A549 (cell line): ENCODE results near the gene CDC42BPB.

Experiments used
- POLR2A ChIP-seq: IDR thresholded peaks from 2 replicates; pipeline ENCODE4 v1.6.1; 2012; ENCODE audit warnings: mild to moderate bottlenecking, low read length
- TF ChIP-seq, protein P1 (sequence below): IDR thresholded peaks from 2 replicates; pipeline ENCODE4 v1.6.1; 2012

DNA sequence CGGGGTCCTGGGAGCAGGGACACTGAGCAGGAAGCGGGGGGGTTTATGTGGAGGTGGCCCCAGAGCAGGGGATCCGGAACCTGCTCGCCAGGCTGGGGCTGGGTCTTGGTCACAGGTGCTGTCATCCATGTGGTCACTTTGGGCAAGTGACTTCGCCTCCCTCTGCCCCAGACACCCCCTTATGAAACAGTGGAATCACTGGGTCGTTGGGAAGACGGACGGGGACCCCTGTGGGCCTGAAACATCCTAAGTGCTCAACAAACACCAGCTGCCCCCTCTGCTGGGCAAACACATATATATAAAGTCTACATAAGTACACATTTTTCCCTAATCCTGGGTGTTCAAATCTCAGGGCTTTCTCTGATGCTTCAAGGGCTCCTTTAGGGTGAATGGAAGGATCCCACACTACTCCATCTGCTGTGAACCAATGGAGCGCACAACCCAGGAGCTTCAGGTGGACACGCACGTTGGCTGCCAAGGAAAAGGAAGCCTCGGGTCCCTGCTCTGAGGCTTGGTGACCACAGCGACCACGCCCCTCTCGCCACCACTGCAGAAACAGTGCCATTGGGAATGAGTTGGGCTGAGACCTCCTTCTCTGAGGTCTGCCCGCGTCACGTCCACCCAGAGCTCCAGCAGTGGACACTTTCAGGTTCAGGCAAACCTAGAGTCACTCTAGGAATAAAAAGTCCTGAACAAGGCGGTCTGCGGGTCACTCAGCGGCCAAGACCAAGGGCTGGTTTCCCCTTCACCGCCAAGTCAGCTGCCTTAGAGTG is 54.6 kb downstream of the CDC42BPB start:
- TF ChIP-seq, protein P1, sequence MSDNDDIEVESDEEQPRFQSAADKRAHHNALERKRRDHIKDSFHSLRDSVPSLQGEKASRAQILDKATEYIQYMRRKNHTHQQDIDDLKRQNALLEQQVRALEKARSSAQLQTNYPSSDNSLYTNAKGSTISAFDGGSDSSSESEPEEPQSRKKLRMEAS, result no peak
- no peak for TF ChIP-seq POLR2A
